Inflammatory macrophage (primary cell): ENCODE measurements around the gene CCDC69.
"Not testable (repeated sequence)": the region's sequence is repeated elsewhere in the genome, so short reads cannot be mapped to it uniquely, and the experiment has no call there.

Source experiments
- DNase-seq, 2 donors: peaks; one replicate each; pipeline ENCODE4 v3.0.0-alpha.2; 2020 to 2022

The CCDC69 gene

GRCh38 chr5:151191661-151192060 lies 32.2 kb downstream of the CCDC69 start:
- DNase-seq: no peak

- DNase-seq: no peak
These were observed 34.7 kb downstream of the CCDC69 start for GRCh38 chr5:151189151-151189550.

GRCh38 chr5:151186538-151186937 lies 37.4 kb downstream of the CCDC69 start:
- DNase-seq: no peak

GRCh38 chr5:151186052-151186451 lies 37.8 kb downstream of the CCDC69 start:
- no peak for DNase-seq

- DNase-seq: no peak
These were observed 39.4 kb downstream of the CCDC69 start for GRCh38 chr5:151184316-151185042.

- DNase-seq: no peak
These were observed 40.2 kb downstream of the CCDC69 start for GRCh38 chr5:151183456-151184245.

GRCh38 chr5:151182976-151183375 lies 40.9 kb downstream of the CCDC69 start:
- no peak for DNase-seq

- DNase-seq: no peak
These were observed 41.4 kb downstream of the CCDC69 start for GRCh38 chr5:151182524-151182900.

- DNase-seq: no peak
These were observed 41.9 kb downstream of the CCDC69 start for GRCh38 chr5:151181818-151182523.

- no peak for DNase-seq
These were observed 43.6 kb downstream of the CCDC69 start for GRCh38 chr5:151180291-151180690.

- no peak for DNase-seq
These were observed 44.4 kb downstream of the CCDC69 start for GRCh38 chr5:151179489-151179840.

- no peak for DNase-seq
These were observed 45.0 kb downstream of the CCDC69 start for GRCh38 chr5:151178777-151179488.

GRCh38 chr5:151178372-151178771 lies 45.5 kb downstream of the CCDC69 start:
- DNase-seq: no peak

- DNase-seq: not testable (repeated sequence)
These were observed 47.6 kb downstream of the CCDC69 start for GRCh38 chr5:151176268-151176667.

GRCh38 chr5:151174612-151175101 lies 49.2 kb downstream of the CCDC69 start:
- no peak for DNase-seq

GRCh38 chr5:151173711-151174611 lies 49.9 kb downstream of the CCDC69 start:
- DNase-seq: no peak

GRCh38 chr5:151171529-151171928 lies 52.4 kb downstream of the CCDC69 start:
- peak; percentile 41 to 66 for DNase-seq

- no peak for DNase-seq
These were observed 55.1 kb downstream of the CCDC69 start for GRCh38 chr5:151168602-151169344.

GRCh38 chr5:151167022-151167421 lies 56.9 kb downstream of the CCDC69 start:
- DNase-seq: no peak

GRCh38 chr5:151164687-151165392 lies 59.1 kb downstream of the CCDC69 start:
- DNase-seq: peak; percentile 87 to 91
